ENCODE measurements around the gene SDCCAG8. TPM values are rescaled to one million over a fixed set of nuclear protein-coding genes. Genes with fewer than 3 reads are reported as not detected.

The SDCCAG8 gene
- total and polyA plus RNA-seq, 2 of the 8 experiments (the other 6 are each of a cell fraction or from before 2014, with no cell fraction given), result 15.6 to 21.0 TPM

DNA sequence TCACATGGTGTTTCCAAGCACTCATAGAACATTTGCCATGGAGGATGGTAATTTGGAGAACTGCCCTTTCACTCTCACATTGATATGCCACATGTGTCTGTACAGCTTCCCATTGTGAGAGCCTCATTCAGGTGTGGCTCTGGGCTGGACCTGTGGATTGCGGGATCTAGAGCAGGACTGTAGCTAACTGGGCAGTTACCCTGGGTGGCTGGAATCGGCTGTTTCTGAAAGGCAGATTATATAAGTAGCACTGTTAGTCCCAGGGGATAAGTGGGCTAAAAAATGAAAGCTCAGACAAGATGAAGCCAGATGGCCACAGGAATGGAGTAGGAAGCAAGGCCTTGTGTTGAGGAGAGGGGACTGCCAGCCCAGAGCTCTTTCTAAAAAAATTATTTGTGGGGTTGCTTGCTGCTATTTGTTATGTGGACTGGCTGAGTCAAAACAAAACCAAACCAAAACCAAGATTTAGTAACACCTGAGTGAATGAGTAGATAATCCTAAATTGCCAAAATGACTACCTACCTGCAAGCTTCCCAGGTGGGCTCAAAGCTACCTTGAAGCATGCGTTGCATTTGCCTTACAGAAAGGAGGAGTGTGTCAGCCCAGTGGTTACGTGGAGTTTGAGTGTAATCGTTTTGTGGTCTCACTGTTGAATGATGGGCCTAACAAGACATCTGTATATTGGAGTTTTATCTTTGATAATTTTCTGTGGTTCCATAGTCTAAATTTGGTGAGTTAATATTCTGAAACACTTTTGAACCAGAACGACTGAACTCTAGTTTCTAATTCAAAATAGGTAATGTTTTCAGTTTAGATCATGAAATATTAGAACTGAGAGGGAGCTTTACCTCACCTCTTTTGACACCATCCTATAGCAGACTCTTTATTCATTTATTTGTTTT is 58.0 kb downstream of the SDCCAG8 start:
- H3K36me3 ChIP-seq (ENCODE audit: control insufficient read depth in 2 of 4, insufficient read depth in 4 of 4, low read length in 3 of 4), result no peaks in the 10 kb centered on the region
- no peak overlapping the region for H4K91ac ChIP-seq (replicated peaks; ENCODE audit: insufficient read length, low read length)
- FAIRE-seq (no peak), DNase-seq (ENCODE audit: low read depth in 1 of 2, low spot score in 2 of 2) (no peak)
- no peaks in the 10 kb centered on the region for H3K79me2 ChIP-seq (ENCODE audit: control insufficient read depth in 1 of 2, insufficient read depth in 2 of 2, low read length in 2 of 2)
- H2BK12ac ChIP-seq (ENCODE audit: low read depth, low read length), result no peak overlapping the region
- WGBS, 2 experiments (ENCODE audit: extremely low coverage in 1 of 2, insufficient coverage in 1 of 2, insufficient read length in 1 of 2, insufficient replicate concordance in 2 of 2, low coverage in 1 of 2, low lambda C conversion rate in 2 of 2, missing lambda C conversion rate in 1 of 2), result 89% methylated on average over 6 of the region's 6 CpGs; no CpG with 5 or more reads in 1 of the 2 experiments
- no peak overlapping the region for H2BK5ac ChIP-seq (ENCODE audit: low read depth, low read length)
- no peak overlapping the region for H3K4me2 ChIP-seq (ENCODE audit: insufficient read depth in 1 of 2, low read depth in 2 of 2, low read length in 2 of 2)
- H2BK120ac ChIP-seq (replicated peaks; ENCODE audit: low read depth, low read length), result no peak overlapping the region
- H3K27me3 ChIP-seq (replicated peaks in 1 of 4; ENCODE audit: control insufficient read depth in 3 of 4, extremely low read depth in 1 of 4, insufficient read depth in 3 of 4, low read length in 3 of 4), result no peaks in the 10 kb centered on the region
- no peaks in the 10 kb centered on the region for H4K20me1 ChIP-seq (replicated peaks in 1 of 2; ENCODE audit: control insufficient read depth in 1 of 2, insufficient read depth in 2 of 2, low read length in 2 of 2)
- H3K4me3 ChIP-seq (ENCODE audit: extremely low read depth in 1 of 4, insufficient read depth in 2 of 4, low read depth in 3 of 4, low read length in 4 of 4), result no peak overlapping the region
- H3K56ac ChIP-seq (replicated peaks; ENCODE audit: insufficient read length, low read depth, low read length), result no peak overlapping the region
- H2BK15ac ChIP-seq (ENCODE audit: low read length), result no peak overlapping the region
- no peak overlapping the region for H4K5ac ChIP-seq (ENCODE audit: insufficient read length, low read depth, low read length)
- H3K23me2 ChIP-seq (ENCODE audit: low read depth, low read length), result no peaks in the 10 kb centered on the region
- CTCF ChIA-PET (ENCODE audit: partially characterized antibody), result interaction anchor here (2.3 kb wide), 1 partner anchor 10 kb away, joined by 12 read pairs; no protein-coding TSS in a partner anchor
- H3K23ac ChIP-seq (ENCODE audit: insufficient read length), result no peak overlapping the region
- H3K4me1 ChIP-seq (replicated peaks in 1 of 4; ENCODE audit: control insufficient read depth in 3 of 4, insufficient read depth in 4 of 4, low read length in 3 of 4), result peaks cover 0 to 4% (median 1%) of the 10 kb centered on the region in 4 experiments; a peak in 3 of 7 replicates
- H2AK5ac ChIP-seq (ENCODE audit: low read depth, low read length), result no peak overlapping the region
- H3K18ac ChIP-seq (ENCODE audit: extremely low read depth, low read length), result no peak overlapping the region
- H3K9me3 ChIP-seq (ENCODE audit: insufficient read depth in 2 of 2, low read depth in 1 of 2, low read length in 1 of 2), result no peaks in the 10 kb centered on the region
- no peaks in the 10 kb centered on the region for H3K79me1 ChIP-seq (ENCODE audit: low read depth, low read length)
- H2BK20ac ChIP-seq (ENCODE audit: low read length), result no peak overlapping the region
- H3K9ac ChIP-seq (replicated peaks in 1 of 4; ENCODE audit: extremely low read depth in 1 of 4, low read depth in 3 of 4, low read length in 3 of 4), result no peak overlapping the region
- no peak overlapping the region for H3K27ac ChIP-seq (ENCODE audit: low read depth, low read length)
- H3K4ac ChIP-seq (replicated peaks; ENCODE audit: insufficient read length, low read depth, low read length), result no peak overlapping the region
- POLR2A ChIA-PET (ENCODE audit: partially characterized antibody), result interaction anchor here (0.9 to 1.0 kb wide), 2 partner anchors 59 to 65 kb away, joined by 3 read pairs; partner anchors contain the start of genes CEP170 and SDCCAG8
- no peak overlapping the region for H4K8ac ChIP-seq (ENCODE audit: extremely low read depth, insufficient read depth, low read length)
- H3K14ac ChIP-seq (ENCODE audit: insufficient read length), result no peak overlapping the region
- no peak overlapping the region for H2AFZ ChIP-seq (ENCODE audit: low read length)
- no peak for TF ChIP-seq SP1 (IDR thresholded peaks at IDR 0.05; ENCODE audit: low read depth, low read length)
- no peak for TF ChIP-seq PHF8 (conservative IDR thresholded peaks at IDR 0.05; ENCODE audit: low read depth, low read length)
- no peak for TF ChIP-seq SP4 (IDR thresholded peaks at IDR 0.05; ENCODE audit: low read length)
- TF ChIP-seq BACH1 (IDR thresholded peaks at IDR 0.05; ENCODE audit: low read length), result no peak

Data from H1 (cell line).